ENCODE results near the gene CYP4F12.

GRCh38 chr19:15636026-15636425 is 36.9 kb upstream of the CYP4F12 start:
- no peak for TF ChIP-seq EZH2phosphoT487 (IDR thresholded peaks at IDR 0.05; ENCODE audit: borderline replicate concordance, low read depth, low read length)
- TF ChIP-seq CTCF (conservative IDR thresholded peaks at IDR 0.05; ENCODE audit: low read length), result no peak
